Colonic mucosa (tissue), 4 donors: ENCODE results near the gene SLC16A6. TPM values are rescaled to one million over a fixed set of nuclear protein-coding genes. Genes with fewer than 3 reads are reported as not detected.
"Not testable (repeated sequence)": the region's sequence is repeated elsewhere in the genome, so short reads cannot be mapped to it uniquely, and the experiment has no call there.

Source experiments
- DNase-seq: peaks from one replicate; pipeline ENCODE4 v3.0.0-alpha.2; 2020
- H3K27ac ChIP-seq: fragments of 200-600 bp; one replicate; pipeline ENCODE4 v1.8.0; 2021
- H3K27me3 ChIP-seq: fragments of 200-600 bp; one replicate; pipeline ENCODE4 v1.8.0; 2021
- H3K36me3 ChIP-seq: fragments of 200-600 bp; one replicate; pipeline ENCODE4 v1.8.0; 2021
- H3K4me1 ChIP-seq: fragments of 200-600 bp; one replicate; pipeline ENCODE4 v1.8.0; 2021; ENCODE audit warnings: mild to moderate bottlenecking
- H3K4me3 ChIP-seq: fragments of 200-600 bp; one replicate; pipeline ENCODE4 v1.8.0; 2021
- H3K9ac ChIP-seq, 2 donors: one replicate each; pipeline ENCODE4 v1.7.0; 2013; ENCODE audit warnings: control low read depth in 2 of 2, low read depth in 2 of 2, low read length in 2 of 2
- H3K9me3 ChIP-seq: fragments of 200-600 bp; one replicate; pipeline ENCODE4 v1.8.0; 2021
- CTCF ChIP-seq: fragments of 200-600 bp; IDR thresholded peaks from one replicate; pipeline ENCODE4 v1.8.0; 2022; ENCODE audit warnings: antibody characterized with exemption, mild to moderate bottlenecking
- intact Hi-C: fragments of 100-400 bp; cut with DNase I; formaldehyde crosslinking; loops from one replicate; pipeline ENCODE4 v1.14.1; 2022
- total RNA-seq, 2 donors: library from RNA; stranded (reverse); fragmentation: NEBNext Ultra II Directional in 1 of 2; extraction: Animal tissue kit (Norgen Biotek cat#: 25700) in 1 of 2; gene quantifications; one replicate each; pipeline ENCODE4 v1.2.1, GENCODE V29; 2021
- donor health status: healthy.
- donor health status: DM: no; HTN: no; CAD: no.
- donor health status: DM: no; HTN: no; CAD: no.

SLC16A6 gene
- total RNA-seq, 2 donors from 2014 or later, result 0.15 to 0.19 TPM

DNA sequence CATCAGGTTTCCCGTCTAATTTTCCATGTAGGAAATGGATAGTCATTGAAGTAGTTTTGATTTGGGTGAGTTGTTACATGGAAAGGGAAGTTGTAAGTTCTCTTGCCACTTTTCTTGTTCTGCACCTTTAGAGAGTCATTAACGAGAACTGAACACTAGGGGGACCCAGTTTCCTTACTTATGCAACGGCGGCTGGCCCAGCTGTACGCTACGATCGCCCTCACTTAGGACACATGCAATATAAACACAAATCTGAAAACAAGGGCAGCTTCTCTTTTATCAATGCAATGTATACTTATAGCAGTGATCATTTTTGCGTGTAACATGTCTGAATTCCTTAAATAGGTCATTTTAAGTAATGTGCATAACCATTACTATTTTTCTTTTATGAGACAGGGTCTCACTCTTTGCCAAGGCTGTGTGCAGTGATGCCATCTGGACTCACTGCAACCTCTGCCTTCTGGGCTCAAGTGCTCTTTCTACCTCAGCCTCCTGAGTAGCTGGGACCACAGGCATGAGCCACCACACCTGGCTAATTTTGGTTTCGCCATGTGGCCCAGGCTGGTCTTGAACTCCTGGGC, 27.7 kb downstream of the SLC16A6 start:
- DNase-seq, result peak; percentile 36
- H3K27ac ChIP-seq, H3K9me3 ChIP-seq, H3K4me1 ChIP-seq, H3K27me3 ChIP-seq, H3K36me3 ChIP-seq, H3K4me3 ChIP-seq, H3K9ac ChIP-seq: not testable (repeated sequence)
- TF ChIP-seq CTCF, result peak; percentile 50
- intact Hi-C loops, result loop anchor here (5.0 to 10.0 kb wide), 2 partner anchors 172 to 199 kb away; no protein-coding TSS in a partner anchor

- not testable (repeated sequence) for H3K27ac ChIP-seq, H3K4me3 ChIP-seq, H3K27me3 ChIP-seq, H3K9ac ChIP-seq, H3K4me1 ChIP-seq, H3K36me3 ChIP-seq, DNase-seq, H3K9me3 ChIP-seq
- intact Hi-C loops, result loop anchor here (5.0 to 10.0 kb wide), 2 partner anchors 172 to 200 kb away; no protein-coding TSS in a partner anchor
These were observed 28.5 kb downstream of the SLC16A6 start for GRCh38 chr17:68262467-68262866.

GRCh38 chr17:68260051-68260762, 30.7 kb downstream of the SLC16A6 start:
- Histone ChIP-seq H3K4me3 (no peak overlapping the region), H3K9me3 (no peaks in the 10 kb centered on the region), H3K4me1 (no peaks in the 10 kb centered on the region), H3K9ac (no peak overlapping the region), H3K27ac (no peak overlapping the region), H3K36me3 (no peaks in the 10 kb centered on the region), H3K27me3 (no peaks in the 10 kb centered on the region)
- intact Hi-C loops, result loop anchor here (5.0 to 10.0 kb wide), 2 partner anchors 175 to 202 kb away; no protein-coding TSS in a partner anchor
- no peak for TF ChIP-seq CTCF
- DNase-seq, result no peak

- H3K27me3 ChIP-seq, H3K4me3 ChIP-seq, DNase-seq, H3K36me3 ChIP-seq, H3K9me3 ChIP-seq, intact Hi-C loops, H3K9ac ChIP-seq, H3K4me1 ChIP-seq: not testable (repeated sequence)
- H3K27ac ChIP-seq, result peak overlapping the region; percentile 32
These were observed 31.3 kb downstream of the SLC16A6 start for GRCh38 chr17:68259648-68259951.

DNA sequence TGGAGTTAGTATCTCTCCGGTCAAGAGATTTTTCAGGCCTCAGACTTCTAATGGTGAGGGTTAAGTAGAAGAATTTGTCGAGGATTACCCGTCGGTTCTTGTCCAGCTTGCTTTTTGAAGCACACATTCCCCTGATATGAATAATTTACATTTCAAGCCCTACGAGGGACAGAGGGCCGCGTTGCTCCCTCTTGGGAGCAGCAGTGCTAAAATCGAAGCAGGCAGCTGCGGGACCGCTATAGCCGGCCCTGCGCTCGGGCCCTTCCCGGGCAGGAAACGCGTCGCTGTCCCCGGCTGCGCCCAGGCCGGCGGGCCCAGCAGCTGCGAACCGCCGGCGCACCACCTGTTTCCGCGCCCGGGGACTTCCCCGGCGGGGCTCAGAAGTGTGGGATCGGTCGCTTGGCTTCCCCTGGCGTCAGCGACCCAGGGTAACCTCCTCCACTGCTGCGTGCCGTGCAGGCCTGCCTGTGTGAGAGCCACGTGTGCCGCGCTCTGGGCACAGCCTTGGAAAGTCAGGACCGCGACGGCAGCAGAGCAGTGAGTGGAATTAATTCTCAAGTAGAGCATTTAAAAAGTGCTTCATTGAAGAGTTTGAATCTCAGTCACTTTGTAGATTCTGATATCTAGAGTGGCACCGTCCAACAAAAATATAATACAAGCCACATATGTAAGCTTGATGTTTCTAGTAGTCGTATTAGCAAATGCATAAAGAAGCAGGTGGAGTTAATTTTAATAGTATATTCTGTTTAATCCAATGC, 31.9 kb downstream of the SLC16A6 start:
- DNase-seq, H3K4me3 ChIP-seq, H3K36me3 ChIP-seq, H3K9ac ChIP-seq, H3K9me3 ChIP-seq, intact Hi-C loops, H3K27me3 ChIP-seq, H3K4me1 ChIP-seq: not testable (repeated sequence)
- H3K27ac ChIP-seq, result peak overlapping the region; percentile 32

DNA sequence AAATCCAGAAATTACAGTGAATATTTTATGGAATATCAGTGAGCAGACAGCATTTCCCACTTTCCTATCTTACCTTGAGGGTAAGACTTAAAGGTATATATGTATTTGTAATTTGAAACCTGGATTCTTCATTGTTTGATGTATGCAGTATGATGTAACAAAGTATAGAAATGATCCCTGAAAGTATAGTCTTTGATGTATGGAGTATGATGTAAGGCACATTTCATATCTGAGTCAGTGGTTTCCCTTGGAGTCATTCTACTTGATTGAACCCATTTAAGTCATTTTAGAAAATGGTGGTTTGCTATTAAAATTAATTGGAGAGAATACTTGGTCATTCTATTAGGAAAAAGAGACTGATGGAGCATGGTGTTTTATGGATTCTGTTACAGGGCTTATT, 33.0 kb downstream of the SLC16A6 start:
- intact Hi-C loops, result no loop called here
- TF ChIP-seq CTCF, result no peak
- Histone ChIP-seq H3K27me3 (no peaks in the 10 kb centered on the region), H3K4me1 (no peaks in the 10 kb centered on the region), H3K9me3 (no peaks in the 10 kb centered on the region), H3K36me3 (no peaks in the 10 kb centered on the region), H3K4me3 (no peak overlapping the region), H3K9ac (no peak overlapping the region), H3K27ac (no peak overlapping the region)
- no peak for DNase-seq

DNA sequence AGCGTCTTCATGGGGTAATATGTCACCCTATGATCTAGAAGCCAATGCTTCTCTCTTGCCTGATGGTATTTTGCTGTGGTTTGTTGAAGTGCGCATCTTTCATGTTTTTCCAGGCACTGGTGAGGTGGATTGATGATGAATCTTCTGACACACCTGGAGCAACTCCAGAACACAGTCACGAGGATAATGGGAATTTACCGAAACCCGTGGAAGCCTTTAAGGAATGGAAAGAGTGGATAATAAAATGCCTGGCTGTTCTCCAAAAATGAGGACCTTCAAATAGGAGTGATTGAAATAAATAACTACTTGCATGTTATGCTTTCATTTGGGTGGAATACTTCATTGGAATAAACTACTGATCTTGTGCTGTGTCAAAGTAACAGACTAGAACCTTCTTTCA, 34.2 kb downstream of the SLC16A6 start:
- H3K9me3 ChIP-seq, H3K27me3 ChIP-seq, DNase-seq, H3K4me1 ChIP-seq, H3K27ac ChIP-seq, intact Hi-C loops, H3K9ac ChIP-seq, H3K4me3 ChIP-seq, H3K36me3 ChIP-seq: not testable (repeated sequence)
